ENCODE data around the gene ATXN10.

Gene ATXN10

DNA sequence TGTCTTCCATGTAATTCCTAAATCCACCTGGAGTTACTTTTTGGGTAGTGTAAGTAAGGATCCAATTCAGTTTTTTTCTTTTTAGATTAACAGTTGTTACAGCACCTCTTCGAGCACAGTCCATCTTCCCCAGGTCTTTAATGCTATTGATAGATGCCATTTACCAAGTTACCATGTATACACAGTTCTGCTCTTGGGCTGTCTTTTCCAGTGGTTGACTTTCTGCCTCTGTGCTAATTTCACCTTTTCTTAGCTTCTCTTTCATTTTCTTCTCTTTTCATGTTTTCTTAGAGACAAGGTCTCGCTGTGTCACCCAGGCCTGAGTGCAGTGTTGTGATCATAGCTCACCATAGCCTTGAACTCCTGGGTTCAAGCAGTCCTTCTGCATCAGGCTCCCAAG, 12.0 kb downstream of the ATXN10 start:
- Histone ChIP-seq H3K4me3 (ENCODE audit: low read length) (no peak overlapping the region), H3K9ac (ENCODE audit: low read depth, low read length) (no peak overlapping the region), H3K4me1 (ENCODE audit: insufficient read depth, low read length) (peaks cover 20% of the 10 kb centered on the region), H3K27ac (ENCODE audit: low read length) (no peak overlapping the region), H3K36me3 (ENCODE audit: insufficient read depth, low read depth, low read length) (no peaks in the 10 kb centered on the region), H3K9me3 (ENCODE audit: insufficient read depth, low read depth, low read length) (no peaks in the 10 kb centered on the region), H3K27me3 (ENCODE audit: insufficient read depth, low read length) (no peaks in the 10 kb centered on the region)

DNA sequence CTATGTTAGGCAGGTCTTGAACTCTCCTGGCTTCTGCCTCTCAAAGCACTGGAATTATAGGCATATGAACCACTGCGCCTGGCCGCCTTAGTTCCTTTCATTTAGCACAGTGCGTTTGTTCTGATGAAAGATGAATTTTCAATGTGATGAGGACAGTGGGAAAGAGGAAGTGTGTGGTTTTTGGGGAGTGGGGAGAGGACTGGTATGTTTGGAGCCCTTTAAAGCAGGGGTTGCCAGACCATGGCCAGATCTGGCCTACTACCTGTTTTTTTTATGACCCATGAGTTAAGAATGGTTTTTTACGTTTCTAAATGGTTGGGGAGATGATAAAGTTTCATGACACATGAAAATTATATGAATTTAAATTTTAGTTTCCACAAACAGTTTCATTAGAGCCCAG, 12.5 kb downstream of the ATXN10 start:
- peaks cover 20% of the 10 kb centered on the region for H3K4me1 ChIP-seq (ENCODE audit: insufficient read depth, low read length)
- no peak overlapping the region for H3K9ac ChIP-seq (ENCODE audit: low read depth, low read length)
- H3K27me3 ChIP-seq (ENCODE audit: insufficient read depth, low read length) = no peaks in the 10 kb centered on the region
- H3K4me3 ChIP-seq (ENCODE audit: low read length) = no peak overlapping the region
- H3K36me3 ChIP-seq (ENCODE audit: insufficient read depth, low read depth, low read length) = no peaks in the 10 kb centered on the region
- H3K27ac ChIP-seq (ENCODE audit: low read length) = no peak overlapping the region
- no peaks in the 10 kb centered on the region for H3K9me3 ChIP-seq (ENCODE audit: insufficient read depth, low read depth, low read length)

DNA sequence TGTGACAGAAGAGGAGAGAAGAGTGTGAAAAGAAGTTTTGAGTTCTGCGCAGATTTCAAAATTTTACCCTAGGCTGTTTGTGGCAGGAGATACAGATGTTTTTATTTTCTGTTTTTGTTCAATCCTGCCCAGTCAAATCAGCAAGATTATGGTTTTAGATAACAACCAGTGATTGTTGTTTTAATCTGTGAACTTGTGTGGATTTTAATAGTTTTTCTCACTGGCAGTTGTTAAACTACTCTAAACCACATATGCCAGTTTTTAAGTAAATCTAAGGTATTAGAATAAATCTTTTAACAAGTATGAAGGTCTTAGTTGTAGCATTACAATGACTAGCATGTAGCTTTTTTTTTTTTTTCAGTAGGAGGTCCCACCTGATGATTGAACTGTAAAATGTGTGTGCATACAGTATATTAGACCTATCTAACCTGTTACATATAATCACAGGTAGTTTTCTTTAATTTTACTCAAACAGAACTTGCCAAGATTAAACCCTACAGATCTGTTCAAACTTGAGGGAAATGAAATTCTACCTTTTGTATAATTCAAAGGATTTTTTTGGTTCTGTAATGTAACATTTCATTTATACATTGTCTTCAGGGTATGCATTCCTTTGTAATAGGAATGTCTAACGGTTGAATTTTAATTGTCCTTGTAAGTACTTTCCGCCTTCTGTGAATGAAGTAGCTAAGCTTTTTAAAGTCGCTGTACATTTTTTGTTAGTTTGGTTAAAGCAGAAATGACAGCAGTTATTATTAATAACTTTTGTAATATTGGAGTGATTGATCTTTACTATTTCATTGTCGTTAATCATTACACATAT, 13.3 kb downstream of the ATXN10 start:
- Histone ChIP-seq H3K9ac (ENCODE audit: low read depth, low read length) (no peak overlapping the region), H3K27me3 (ENCODE audit: insufficient read depth, low read length) (no peaks in the 10 kb centered on the region), H3K4me1 (ENCODE audit: insufficient read depth, low read length) (peaks cover 20% of the 10 kb centered on the region), H3K27ac (ENCODE audit: low read length) (no peak overlapping the region), H3K36me3 (ENCODE audit: insufficient read depth, low read depth, low read length) (peaks cover 8% of the 10 kb centered on the region; the same call in 1 of the 2 replicates), H3K9me3 (ENCODE audit: insufficient read depth, low read depth, low read length) (no peaks in the 10 kb centered on the region), H3K4me3 (ENCODE audit: low read length) (no peak overlapping the region)

DNA sequence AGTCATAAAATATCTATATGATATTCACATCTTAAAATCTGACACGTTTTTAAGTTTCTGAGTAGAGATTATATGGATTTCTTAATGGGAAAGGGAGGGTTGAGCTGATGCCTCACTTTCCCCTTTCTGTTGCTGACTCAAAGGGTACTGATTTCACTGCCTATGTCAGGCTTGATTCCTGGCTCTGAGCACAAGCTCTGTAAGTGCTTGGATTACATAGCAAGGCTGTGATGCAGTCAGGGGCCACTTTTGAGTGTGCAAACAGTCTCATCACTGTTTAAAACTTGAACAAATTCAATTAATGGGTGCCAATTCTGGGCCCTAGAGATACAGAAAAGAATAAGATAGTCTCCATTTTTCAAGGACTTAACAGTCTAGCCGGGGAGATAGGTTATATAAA, 14.4 kb downstream of the ATXN10 start:
- H3K36me3 ChIP-seq (ENCODE audit: insufficient read depth, low read depth, low read length) = peaks cover 18% of the 10 kb centered on the region
- no peaks in the 10 kb centered on the region for H3K9me3 ChIP-seq (ENCODE audit: insufficient read depth, low read depth, low read length)
- H3K4me1 ChIP-seq (ENCODE audit: insufficient read depth, low read length) = peaks cover 20% of the 10 kb centered on the region
- no peak overlapping the region for H3K4me3 ChIP-seq (ENCODE audit: low read length)
- H3K9ac ChIP-seq (ENCODE audit: low read depth, low read length) = no peak overlapping the region
- H3K27ac ChIP-seq (ENCODE audit: low read length) = no peak overlapping the region
- H3K27me3 ChIP-seq (ENCODE audit: insufficient read depth, low read length) = no peaks in the 10 kb centered on the region

DNA sequence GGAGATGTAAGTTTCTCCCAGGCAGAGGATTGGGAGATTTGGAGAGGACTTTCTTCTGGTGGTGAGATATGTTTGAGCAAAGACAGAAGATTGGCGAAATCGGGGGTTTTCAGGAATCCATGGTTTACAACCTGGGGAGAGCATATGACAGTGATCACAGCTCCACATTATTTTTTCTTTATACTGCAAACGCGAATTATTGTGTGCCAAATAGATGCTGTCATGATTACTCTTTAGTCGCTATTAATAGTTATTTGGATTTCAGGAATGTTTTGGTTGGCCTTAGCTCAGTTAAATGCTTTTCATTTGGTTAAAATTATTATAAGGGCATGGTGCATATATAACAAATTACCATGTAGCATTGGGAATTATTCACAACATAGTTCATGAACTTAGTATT, 15.2 kb downstream of the ATXN10 start:
- Histone ChIP-seq H3K4me1 (ENCODE audit: insufficient read depth, low read length) (peaks cover 21% of the 10 kb centered on the region), H3K4me3 (ENCODE audit: low read length) (no peak overlapping the region), H3K36me3 (ENCODE audit: insufficient read depth, low read depth, low read length) (peaks cover 25% of the 10 kb centered on the region), H3K27ac (ENCODE audit: low read length) (no peak overlapping the region), H3K9me3 (ENCODE audit: insufficient read depth, low read depth, low read length) (no peaks in the 10 kb centered on the region), H3K27me3 (ENCODE audit: insufficient read depth, low read length) (no peaks in the 10 kb centered on the region), H3K9ac (ENCODE audit: low read depth, low read length) (no peak overlapping the region)

DNA sequence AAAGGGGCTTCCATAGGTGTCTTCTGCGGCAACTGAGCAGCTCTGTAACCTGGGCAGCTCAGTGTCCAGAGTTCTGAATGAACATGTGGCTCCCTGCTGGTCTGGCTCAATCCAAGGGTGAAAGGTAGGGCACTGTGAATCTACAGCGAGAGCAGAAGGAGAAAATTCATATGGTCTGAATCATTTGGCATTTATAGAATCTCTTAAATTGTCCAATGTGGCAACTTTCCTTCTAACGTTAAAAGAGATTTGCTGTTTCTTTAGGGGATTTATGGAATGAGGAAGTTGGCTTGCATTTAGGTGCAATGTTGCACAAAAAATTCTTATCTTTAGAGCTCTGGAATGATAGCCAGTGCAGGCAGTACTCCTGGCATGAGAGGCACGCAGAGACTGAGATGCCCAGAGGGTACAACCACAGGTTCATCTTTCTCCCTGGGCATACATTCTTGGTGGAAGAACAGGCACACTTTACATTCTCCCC, 17.0 kb downstream of the ATXN10 start:
- Histone ChIP-seq H3K9ac (ENCODE audit: low read depth, low read length) (no peak overlapping the region), H3K27ac (ENCODE audit: low read length) (no peak overlapping the region), H3K4me3 (ENCODE audit: low read length) (no peak overlapping the region), H3K4me1 (ENCODE audit: insufficient read depth, low read length) (peaks cover 26% of the 10 kb centered on the region), H3K36me3 (ENCODE audit: insufficient read depth, low read depth, low read length) (peaks cover 43% of the 10 kb centered on the region), H3K9me3 (ENCODE audit: insufficient read depth, low read depth, low read length) (no peaks in the 10 kb centered on the region), H3K27me3 (ENCODE audit: insufficient read depth, low read length) (no peaks in the 10 kb centered on the region)

DNA sequence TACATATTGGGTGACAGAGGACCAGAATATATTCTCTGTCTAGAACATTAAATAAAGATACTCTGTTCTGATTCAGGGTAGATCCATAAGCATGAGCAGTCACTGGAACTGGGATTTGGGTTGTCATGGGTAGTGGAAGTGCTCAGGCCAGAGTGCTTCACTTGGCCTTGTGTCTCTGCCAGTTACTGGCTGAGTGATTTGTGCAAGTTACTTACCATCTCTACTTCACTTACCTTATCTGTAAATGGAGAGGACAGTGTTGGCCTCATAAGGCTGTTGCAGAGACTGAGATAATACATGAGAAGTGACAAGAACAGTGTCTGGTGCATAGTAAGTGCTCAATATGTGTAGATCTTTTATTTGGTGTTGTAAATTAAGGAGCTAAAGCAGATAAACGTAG, 17.6 kb downstream of the ATXN10 start:
- no peak overlapping the region for H3K27ac ChIP-seq (ENCODE audit: low read length)
- no peaks in the 10 kb centered on the region for H3K27me3 ChIP-seq (ENCODE audit: insufficient read depth, low read length)
- no peak overlapping the region for H3K4me3 ChIP-seq (ENCODE audit: low read length)
- H3K9ac ChIP-seq (ENCODE audit: low read depth, low read length) = no peak overlapping the region
- H3K9me3 ChIP-seq (ENCODE audit: insufficient read depth, low read depth, low read length) = no peaks in the 10 kb centered on the region
- H3K36me3 ChIP-seq (ENCODE audit: insufficient read depth, low read depth, low read length) = peaks cover 48% of the 10 kb centered on the region
- H3K4me1 ChIP-seq (ENCODE audit: insufficient read depth, low read length) = peaks cover 23% of the 10 kb centered on the region

DNA sequence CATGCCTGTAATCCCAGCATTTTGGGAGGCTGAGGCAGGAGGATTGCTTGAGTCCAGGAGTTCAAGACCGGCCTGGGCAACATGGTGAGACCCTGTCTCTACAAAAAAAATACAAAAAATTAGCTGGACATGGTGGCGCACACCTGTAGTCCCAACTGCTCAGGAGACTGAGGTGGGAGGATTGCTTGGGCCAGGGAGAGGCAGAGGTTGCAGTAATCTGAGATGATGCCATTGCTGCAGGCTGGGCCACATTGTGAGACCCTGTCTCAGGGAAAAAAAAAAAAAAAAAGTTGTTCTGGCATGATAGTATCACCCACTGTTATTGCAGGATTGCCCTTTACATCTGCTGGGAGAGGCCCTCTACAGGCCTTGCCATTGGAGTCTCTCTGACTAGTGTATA, 18.4 kb downstream of the ATXN10 start:
- Histone ChIP-seq H3K9me3 (ENCODE audit: insufficient read depth, low read depth, low read length) (no peaks in the 10 kb centered on the region), H3K4me3 (ENCODE audit: low read length) (no peak overlapping the region), H3K4me1 (ENCODE audit: insufficient read depth, low read length) (peaks cover 23% of the 10 kb centered on the region), H3K27ac (ENCODE audit: low read length) (no peak overlapping the region), H3K36me3 (ENCODE audit: insufficient read depth, low read depth, low read length) (peaks cover 53% of the 10 kb centered on the region), H3K27me3 (ENCODE audit: insufficient read depth, low read length) (no peaks in the 10 kb centered on the region), H3K9ac (ENCODE audit: low read depth, low read length) (no peak overlapping the region)

DNA sequence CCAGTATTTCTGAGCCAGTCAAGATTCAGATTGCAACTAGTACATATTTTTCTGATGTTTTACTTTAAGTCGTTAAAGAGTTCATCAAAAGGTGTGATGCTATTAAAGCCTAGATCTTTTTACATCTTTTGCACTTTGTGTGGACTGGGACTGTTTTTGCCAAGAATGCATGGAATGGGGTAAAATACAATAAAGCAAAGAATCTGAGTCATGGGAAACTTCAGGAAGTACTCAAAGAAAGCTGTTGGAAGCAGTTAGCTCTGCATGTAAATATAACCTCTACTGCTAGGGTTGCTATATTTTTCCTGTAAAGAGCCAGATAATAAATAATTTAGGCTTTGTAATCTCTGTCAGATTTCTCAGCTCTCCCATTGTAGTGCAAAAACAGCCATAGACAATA, 20.9 kb downstream of the ATXN10 start:
- Histone ChIP-seq H3K4me1 (ENCODE audit: insufficient read depth, low read length) (peaks cover 20% of the 10 kb centered on the region), H3K36me3 (ENCODE audit: insufficient read depth, low read depth, low read length) (peaks cover 57% of the 10 kb centered on the region), H3K9ac (ENCODE audit: low read depth, low read length) (no peak overlapping the region), H3K27ac (ENCODE audit: low read length) (no peak overlapping the region), H3K4me3 (ENCODE audit: low read length) (no peak overlapping the region), H3K27me3 (ENCODE audit: insufficient read depth, low read length) (no peaks in the 10 kb centered on the region), H3K9me3 (ENCODE audit: insufficient read depth, low read depth, low read length) (no peaks in the 10 kb centered on the region)

DNA sequence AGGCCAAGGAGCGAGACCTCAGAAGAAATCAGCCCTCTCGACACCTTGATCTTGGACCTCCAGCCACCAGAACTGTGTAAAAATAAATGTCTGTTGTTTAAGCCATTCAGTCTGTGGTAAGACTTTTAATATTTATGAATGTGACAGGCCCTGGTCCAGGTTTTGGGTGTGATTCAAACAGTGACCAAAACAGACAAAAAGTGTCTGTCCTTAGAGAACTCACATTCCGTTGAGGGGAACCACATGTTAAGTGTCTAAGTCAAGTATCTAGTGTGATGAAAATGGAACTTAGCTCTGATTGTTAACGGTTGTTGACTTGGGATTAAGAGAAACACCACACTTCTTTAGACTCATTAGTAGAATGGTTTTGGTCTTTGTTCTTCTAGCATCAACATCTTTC, 22.2 kb downstream of the ATXN10 start:
- no peaks in the 10 kb centered on the region for H3K27me3 ChIP-seq (ENCODE audit: insufficient read depth, low read length)
- no peak overlapping the region for H3K9ac ChIP-seq (ENCODE audit: low read depth, low read length)
- H3K27ac ChIP-seq (ENCODE audit: low read length) = no peak overlapping the region
- no peaks in the 10 kb centered on the region for H3K9me3 ChIP-seq (ENCODE audit: insufficient read depth, low read depth, low read length)
- H3K36me3 ChIP-seq (ENCODE audit: insufficient read depth, low read depth, low read length) = peaks cover 68% of the 10 kb centered on the region
- H3K4me1 ChIP-seq (ENCODE audit: insufficient read depth, low read length) = peaks cover 14% of the 10 kb centered on the region
- H3K4me3 ChIP-seq (ENCODE audit: low read length) = no peak overlapping the region

DNA sequence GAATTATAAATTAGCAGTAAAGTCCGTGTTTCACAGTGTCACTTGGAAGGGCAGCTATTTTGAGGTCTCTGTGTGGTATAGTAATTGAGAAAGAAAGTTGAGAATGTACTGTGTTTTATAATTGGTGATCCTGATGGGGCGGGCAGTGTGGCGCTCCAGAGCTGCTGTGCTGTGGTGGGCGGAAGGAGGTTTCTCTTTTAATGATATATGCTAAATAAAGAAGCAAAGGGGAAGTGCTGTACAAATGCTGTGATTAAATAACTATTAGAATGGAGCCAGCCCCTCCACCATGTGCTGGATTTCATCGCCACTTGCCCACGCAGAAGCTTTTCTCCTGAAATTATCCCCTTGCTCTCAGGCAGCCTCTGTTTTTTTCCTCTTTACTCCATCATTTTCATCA, 24.6 kb downstream of the ATXN10 start:
- no peaks in the 10 kb centered on the region for H3K27me3 ChIP-seq (ENCODE audit: insufficient read depth, low read length)
- H3K36me3 ChIP-seq (ENCODE audit: insufficient read depth, low read depth, low read length) = peaks cover 63% of the 10 kb centered on the region

DNA sequence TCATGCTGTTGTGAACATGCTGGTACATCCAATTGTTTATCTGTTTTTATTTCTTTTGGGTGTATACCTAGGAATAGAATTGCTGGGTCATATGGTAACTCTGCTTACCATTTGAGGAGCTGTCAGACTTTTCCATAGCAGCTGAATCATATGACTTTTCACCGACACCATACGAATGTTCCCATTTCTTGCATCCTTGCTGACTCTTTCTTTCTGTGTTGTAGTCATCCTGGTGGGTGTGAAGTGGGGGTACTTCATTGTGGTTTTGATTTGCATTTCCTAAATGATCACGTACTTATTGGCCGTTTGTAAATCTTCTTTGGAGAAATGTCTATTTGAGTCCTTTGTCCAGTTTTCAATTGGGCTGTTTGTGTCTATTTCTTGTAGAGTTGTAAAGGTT, 26.5 kb downstream of the ATXN10 start:
- Histone ChIP-seq H3K4me1 (ENCODE audit: insufficient read depth, low read length) (peaks cover 1% of the 10 kb centered on the region; the same call in 1 of the 2 replicates), H3K9ac (ENCODE audit: low read depth, low read length) (no peak overlapping the region), H3K27me3 (ENCODE audit: insufficient read depth, low read length) (no peaks in the 10 kb centered on the region), H3K27ac (ENCODE audit: low read length) (no peak overlapping the region), H3K9me3 (ENCODE audit: insufficient read depth, low read depth, low read length) (no peaks in the 10 kb centered on the region), H3K36me3 (ENCODE audit: insufficient read depth, low read depth, low read length) (peaks cover 58% of the 10 kb centered on the region), H3K4me3 (ENCODE audit: low read length) (no peak overlapping the region)

More for the DNA sequence above, 24.6 kb downstream of the ATXN10 start:
- H3K9ac ChIP-seq (ENCODE audit: low read depth, low read length) = no peak overlapping the region
- H3K27ac ChIP-seq (ENCODE audit: low read length) = no peak overlapping the region
- no peaks in the 10 kb centered on the region for H3K9me3 ChIP-seq (ENCODE audit: insufficient read depth, low read depth, low read length)
- H3K4me1 ChIP-seq (ENCODE audit: insufficient read depth, low read length) = peaks cover 14% of the 10 kb centered on the region
- no peak overlapping the region for H3K4me3 ChIP-seq (ENCODE audit: low read length)
